ENCODE results near the gene VPS16. TPM values are rescaled to one million over a fixed set of nuclear protein-coding genes. Genes with fewer than 3 reads are reported as not detected.

Gene VPS16
- total and polyA plus RNA-seq, 2 of the 13 experiments (the other 11 are each of a cell fraction or from before 2014, with no cell fraction given) = 34.2 to 35.4 TPM

- TF ChIP-seq ZNF720 (CRISPR knock-in tag; IDR thresholded peaks at IDR 0.05) = no peak
- TF ChIP-seq, protein P1, sequence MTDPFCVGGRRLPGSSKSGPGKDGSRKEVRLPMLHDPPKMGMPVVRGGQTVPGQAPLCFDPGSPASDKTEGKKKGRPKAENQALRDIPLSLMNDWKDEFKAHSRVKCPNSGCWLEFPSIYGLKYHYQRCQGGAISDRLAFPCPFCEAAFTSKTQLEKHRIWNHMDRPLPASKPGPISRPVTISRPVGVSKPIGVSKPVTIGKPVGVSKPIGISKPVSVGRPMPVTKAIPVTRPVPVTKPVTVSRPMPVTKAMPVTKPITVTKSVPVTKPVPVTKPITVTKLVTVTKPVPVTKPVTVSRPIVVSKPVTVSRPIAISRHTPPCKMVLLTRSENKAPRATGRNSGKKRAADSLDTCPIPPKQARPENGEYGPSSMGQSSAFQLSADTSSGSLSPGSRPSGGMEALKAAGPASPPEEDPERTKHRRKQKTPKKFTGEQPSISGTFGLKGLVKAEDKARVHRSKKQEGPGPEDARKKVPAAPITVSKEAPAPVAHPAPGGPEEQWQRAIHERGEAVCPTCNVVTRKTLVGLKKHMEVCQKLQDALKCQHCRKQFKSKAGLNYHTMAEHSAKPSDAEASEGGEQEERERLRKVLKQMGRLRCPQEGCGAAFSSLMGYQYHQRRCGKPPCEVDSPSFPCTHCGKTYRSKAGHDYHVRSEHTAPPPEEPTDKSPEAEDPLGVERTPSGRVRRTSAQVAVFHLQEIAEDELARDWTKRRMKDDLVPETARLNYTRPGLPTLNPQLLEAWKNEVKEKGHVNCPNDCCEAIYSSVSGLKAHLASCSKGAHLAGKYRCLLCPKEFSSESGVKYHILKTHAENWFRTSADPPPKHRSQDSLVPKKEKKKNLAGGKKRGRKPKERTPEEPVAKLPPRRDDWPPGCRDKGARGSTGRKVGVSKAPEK (CRISPR knock-in tag; IDR thresholded peaks at IDR 0.05; ENCODE audit: borderline replicate concordance) = no peak
- TF ChIP-seq MED8 (CRISPR knock-in tag; IDR thresholded peaks at IDR 0.05; ENCODE audit: insufficient replicate concordance) = peak; percentile 93
- TF ChIP-seq HNF4A (CRISPR knock-in tag; IDR thresholded peaks at IDR 0.05) = peak; percentile 23; the same call in 1 of the 2 replicates
- TF ChIP-seq, protein P2, sequence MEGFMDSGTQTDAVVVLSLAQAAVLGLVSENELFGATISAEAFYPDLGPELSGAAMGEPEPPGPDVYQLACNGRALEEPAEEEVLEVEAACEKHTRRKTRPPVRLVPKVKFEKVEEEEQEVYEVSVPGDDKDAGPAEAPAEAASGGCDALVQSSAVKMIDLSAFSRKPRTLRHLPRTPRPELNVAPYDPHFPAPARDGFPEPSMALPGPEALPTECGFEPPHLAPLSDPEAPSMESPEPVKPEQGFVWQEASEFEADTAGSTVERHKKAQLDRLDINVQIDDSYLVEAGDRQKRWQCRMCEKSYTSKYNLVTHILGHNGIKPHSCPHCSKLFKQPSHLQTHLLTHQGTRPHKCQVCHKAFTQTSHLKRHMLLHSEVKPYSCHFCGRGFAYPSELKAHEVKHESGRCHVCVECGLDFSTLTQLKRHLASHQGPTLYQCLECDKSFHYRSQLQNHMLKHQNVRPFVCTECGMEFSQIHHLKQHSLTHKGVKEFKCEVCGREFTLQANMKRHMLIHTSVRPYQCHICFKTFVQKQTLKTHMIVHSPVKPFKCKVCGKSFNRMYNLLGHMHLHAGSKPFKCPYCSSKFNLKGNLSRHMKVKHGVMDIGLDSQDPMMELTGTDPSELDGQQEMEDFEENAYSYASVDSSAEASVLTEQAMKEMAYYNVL (CRISPR knock-in tag; IDR thresholded peaks at IDR 0.05; ENCODE audit: borderline replicate concordance) = no peak; the same call in none of the 2 replicates
- no peak for TF ChIP-seq ZNF431 (CRISPR knock-in tag; IDR thresholded peaks at IDR 0.05; ENCODE audit: borderline replicate concordance, low read depth)
- peak; percentile 72 for TF ChIP-seq ZNF143 (CRISPR knock-in tag; IDR thresholded peaks at IDR 0.05)
- TF ChIP-seq ZFP91 (CRISPR knock-in tag; IDR thresholded peaks at IDR 0.05; ENCODE audit: borderline replicate concordance) = peak; percentile 89
- TF ChIP-seq, protein P3, sequence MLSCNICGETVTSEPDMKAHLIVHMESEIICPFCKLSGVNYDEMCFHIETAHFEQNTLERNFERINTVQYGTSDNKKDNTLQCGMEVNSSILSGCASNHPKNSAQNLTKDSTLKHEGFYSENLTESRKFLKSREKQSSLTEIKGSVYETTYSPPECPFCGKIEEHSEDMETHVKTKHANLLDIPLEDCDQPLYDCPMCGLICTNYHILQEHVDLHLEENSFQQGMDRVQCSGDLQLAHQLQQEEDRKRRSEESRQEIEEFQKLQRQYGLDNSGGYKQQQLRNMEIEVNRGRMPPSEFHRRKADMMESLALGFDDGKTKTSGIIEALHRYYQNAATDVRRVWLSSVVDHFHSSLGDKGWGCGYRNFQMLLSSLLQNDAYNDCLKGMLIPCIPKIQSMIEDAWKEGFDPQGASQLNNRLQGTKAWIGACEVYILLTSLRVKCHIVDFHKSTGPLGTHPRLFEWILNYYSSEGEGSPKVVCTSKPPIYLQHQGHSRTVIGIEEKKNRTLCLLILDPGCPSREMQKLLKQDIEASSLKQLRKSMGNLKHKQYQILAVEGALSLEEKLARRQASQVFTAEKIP (CRISPR knock-in tag; IDR thresholded peaks at IDR 0.05; ENCODE audit: borderline replicate concordance) = no peak
- TF ChIP-seq ZFP36L1 (CRISPR knock-in tag; IDR thresholded peaks at IDR 0.05) = no peak
- TF ChIP-seq THYN1 (CRISPR knock-in tag; IDR thresholded peaks at IDR 0.05; ENCODE audit: borderline replicate concordance, low read depth) = peak; percentile 41; the same call in 1 of the 2 replicates
- 0 out of 2 replicates have a peak, but pooled peaks have one; percentile 30 for TF ChIP-seq ZNF263 (CRISPR knock-in tag; IDR thresholded peaks at IDR 0.05)
Measured at GRCh38 chr20:2840138-2840966, at the start of gene VPS16, which contains the start of gene PCED1A (continued).

Measured in HepG2 (cell line).